Neural progenitor cell (in vitro differentiated cells): ENCODE results near the gene CYBA. TPM values are rescaled to one million over a fixed set of nuclear protein-coding genes. Genes with fewer than 3 reads are reported as not detected.

ENCODE experiments used
- DNase-seq: peaks from one replicate; pipeline ENCODE4 v3.0.0-alpha.2; 2016; ENCODE audit warnings: low spot score
- H2AFZ ChIP-seq: fragments of 200-600 bp; sonication (generic); replicated peaks from 2 replicates; pipeline ENCODE4 v1.6.1; 2016; ENCODE audit warnings: antibody characterized with exemption
- H3F3A ChIP-seq: fragments of 200-600 bp; sonication (generic); 2 replicates; pipeline ENCODE4 v1.6.1; 2016; ENCODE audit warnings: antibody characterized with exemption, low read depth
- H3K27ac ChIP-seq: fragments of 200-600 bp; sonication (generic); 2 replicates; pipeline ENCODE4 v1.5.1; 2016; ENCODE audit warnings: mild to moderate bottlenecking
- H3K27me3 ChIP-seq: fragments of 200-600 bp; sonication (generic); 2 replicates; pipeline ENCODE4 v1.6.1; 2016; ENCODE audit warnings: mild to moderate bottlenecking, moderate library complexity
- H3K36me3 ChIP-seq: fragments of 200-600 bp; sonication (generic); 2 replicates; pipeline ENCODE4 v1.5.1; 2016
- H3K4me1 ChIP-seq: fragments of 200-600 bp; sonication (generic); 2 replicates; pipeline ENCODE4 v1.6.1; 2016; ENCODE audit warnings: mixed run types
- H3K4me2 ChIP-seq: fragments of 200-600 bp; sonication (generic); 2 replicates; pipeline ENCODE4 v1.6.1; 2016
- H3K4me3 ChIP-seq: fragments of 200-600 bp; sonication (generic); 2 replicates; pipeline ENCODE4 v1.5.1; 2016
- H3K79me2 ChIP-seq: fragments of 200-600 bp; sonication (generic); 2 replicates; pipeline ENCODE4 v1.6.1; 2016; ENCODE audit warnings: low read depth
- H3K9ac ChIP-seq: fragments of 200-600 bp; sonication (generic); 2 replicates; pipeline ENCODE4 v1.6.1; 2016
- H3K9me3 ChIP-seq: fragments of 200-600 bp; sonication (generic); 2 replicates; pipeline ENCODE4 v1.5.1; 2016; ENCODE audit warnings: low read depth
- H4K20me1 ChIP-seq: fragments of 200-600 bp; sonication (generic); 2 replicates; pipeline ENCODE4 v1.6.1; 2016; ENCODE audit warnings: low read depth
- H3K27ac Mint-ChIP-seq: 3 replicates; pipeline ENCODE4 v1.8.0; 2021; ENCODE audit warnings: mixed read lengths
- H3K27me3 Mint-ChIP-seq: 2 replicates; pipeline ENCODE4 v1.8.0; 2022; ENCODE audit warnings: low read depth, mild to moderate bottlenecking, inconsistent platforms, moderate library complexity, mixed read lengths; ENCODE audit not compliant: insufficient read depth
- H3K36me3 Mint-ChIP-seq: 3 replicates; pipeline ENCODE4 v1.8.0; 2021; ENCODE audit warnings: mixed read lengths
- H3K4me1 Mint-ChIP-seq: 3 replicates; pipeline ENCODE4 v1.8.0; 2021; ENCODE audit warnings: mixed read lengths
- H3K4me3 Mint-ChIP-seq: 3 replicates; pipeline ENCODE4 v1.8.0; 2021; ENCODE audit warnings: mild to moderate bottlenecking, moderate library complexity, mixed read lengths
- H3K9me3 Mint-ChIP-seq: 3 replicates; pipeline ENCODE4 v1.8.0; 2020; ENCODE audit warnings: mixed read lengths
- CTCF ChIP-seq: fragments of 200-600 bp; sonication (generic); IDR thresholded peaks from 2 replicates; pipeline ENCODE4 v1.5.1; 2017; ENCODE audit warnings: antibody characterized with exemption, mild to moderate bottlenecking
- EZH2 ChIP-seq: fragments of 200-600 bp; sonication (generic); IDR thresholded peaks from 2 replicates; pipeline ENCODE4 v1.6.1; 2017; ENCODE audit warnings: antibody characterized with exemption, mild to moderate bottlenecking, moderate library complexity
- EZH2phosphoT487 ChIP-seq: fragments of 200-600 bp; sonication (generic); IDR thresholded peaks from 2 replicates; pipeline ENCODE4 v1.6.1; 2017; ENCODE audit warnings: antibody characterized with exemption
- total RNA-seq: library from RNA; depleted of rRNA; stranded (reverse); fragments of >200 nt; gene quantifications from 2 replicates; pipeline ENCODE4 v1.2.3, GENCODE V29; 2015; ENCODE audit warnings: low replicate concordance

The CYBA gene
- total RNA-seq, 1 donor from 2014 or later = 29.9 TPM

- H2AFZ ChIP-seq = no peak overlapping the region
- H3K4me3 ChIP-seq = no peak overlapping the region
- peaks cover 9% of the 10 kb centered on the region for H3K79me2 ChIP-seq
- no peaks in the 10 kb centered on the region for H3K36me3 ChIP-seq
- H3F3A ChIP-seq = peaks cover 6% of the 10 kb centered on the region
- no peak overlapping the region for H3K27ac Mint-ChIP-seq
- no peak for DNase-seq
- no peaks in the 10 kb centered on the region for H3K27me3 ChIP-seq
- H4K20me1 ChIP-seq = peaks cover 25% of the 10 kb centered on the region
- H3K36me3 Mint-ChIP-seq = peaks cover 2% of the 10 kb centered on the region
- H3K9ac ChIP-seq = no peak overlapping the region
- no peak overlapping the region for H3K4me3 Mint-ChIP-seq
- H3K9me3 ChIP-seq = no peaks in the 10 kb centered on the region
- peaks cover 7% of the 10 kb centered on the region for H3K27me3 Mint-ChIP-seq
- TF ChIP-seq CTCF (no peak), EZH2 (no peak), EZH2phosphoT487 (no peak)
- H3K9me3 Mint-ChIP-seq = no peaks in the 10 kb centered on the region
- no peak overlapping the region for H3K4me2 ChIP-seq
- peaks cover 10% of the 10 kb centered on the region for H3K4me1 ChIP-seq
- peaks cover 14% of the 10 kb centered on the region for H3K4me1 Mint-ChIP-seq
- H3K27ac ChIP-seq = no peak overlapping the region
Observed at GRCh38 chr16:88653596-88654362, 2.9 kb upstream of the CYBA start.

DNA sequence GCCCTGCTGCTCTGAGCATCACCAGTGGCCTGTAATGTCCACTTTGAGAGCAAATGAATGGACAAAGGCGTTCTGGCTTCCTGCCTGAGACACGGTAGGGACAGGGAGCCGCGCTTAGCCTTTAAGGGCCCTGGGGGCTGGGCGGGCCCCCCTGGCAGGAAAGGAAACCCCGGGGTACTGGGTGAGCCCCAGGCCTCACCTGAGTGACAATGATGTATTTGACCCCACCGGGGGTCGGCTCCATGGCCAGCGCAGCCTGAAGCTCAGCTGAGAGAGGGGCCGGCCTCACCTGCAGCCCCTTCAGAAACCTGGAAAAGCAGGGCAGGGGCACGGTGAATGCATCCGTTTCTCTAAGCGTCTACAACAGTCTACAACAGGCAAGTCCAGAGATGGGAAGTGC, 2.2 kb upstream of the CYBA start:
- Histone ChIP-seq H3K79me2 (peaks cover 8% of the 10 kb centered on the region), H3K4me2 (no peak overlapping the region), H3K27me3 (no peaks in the 10 kb centered on the region), H3K9me3 (no peaks in the 10 kb centered on the region), H3K36me3 (no peaks in the 10 kb centered on the region), H3K4me1 (peaks cover 10% of the 10 kb centered on the region), H3K27ac (no peak overlapping the region), H2AFZ (no peak overlapping the region), H4K20me1 (peaks cover 26% of the 10 kb centered on the region), H3F3A (peaks cover 6% of the 10 kb centered on the region), H3K4me3 (no peak overlapping the region), H3K9ac (no peak overlapping the region)
- DNase-seq = no peak
- no peak overlapping the region for H3K27ac Mint-ChIP-seq
- peaks cover 14% of the 10 kb centered on the region for H3K4me1 Mint-ChIP-seq
- no peak overlapping the region for H3K4me3 Mint-ChIP-seq
- TF ChIP-seq EZH2phosphoT487 = no peak
- no peak for TF ChIP-seq CTCF
- TF ChIP-seq EZH2 = no peak
- H3K9me3 Mint-ChIP-seq = no peaks in the 10 kb centered on the region
- H3K27me3 Mint-ChIP-seq = peaks cover 7% of the 10 kb centered on the region
- H3K36me3 Mint-ChIP-seq = peaks cover 2% of the 10 kb centered on the region

- Histone ChIP-seq H3F3A (peaks cover 6% of the 10 kb centered on the region), H4K20me1 (peaks cover 23% of the 10 kb centered on the region), H3K4me3 (no peak overlapping the region), H3K9me3 (no peaks in the 10 kb centered on the region), H3K9ac (no peak overlapping the region), H3K4me1 (peaks cover 10% of the 10 kb centered on the region), H3K36me3 (no peaks in the 10 kb centered on the region), H3K27ac (no peak overlapping the region), H3K79me2 (peaks cover 8% of the 10 kb centered on the region), H2AFZ (no peak overlapping the region), H3K27me3 (no peaks in the 10 kb centered on the region), H3K4me2 (no peak overlapping the region)
- H3K4me3 Mint-ChIP-seq = no peak overlapping the region
- H3K27ac Mint-ChIP-seq = no peak overlapping the region
- no peak for DNase-seq
- H3K4me1 Mint-ChIP-seq = peaks cover 14% of the 10 kb centered on the region
- no peaks in the 10 kb centered on the region for H3K9me3 Mint-ChIP-seq
- peaks cover 2% of the 10 kb centered on the region for H3K36me3 Mint-ChIP-seq
- H3K27me3 Mint-ChIP-seq = peaks cover 7% of the 10 kb centered on the region
- no peak for TF ChIP-seq CTCF
- TF ChIP-seq EZH2phosphoT487 = no peak
- TF ChIP-seq EZH2 = no peak
Observed at GRCh38 chr16:88652762-88653063, 1.9 kb upstream of the CYBA start.
